ENCODE measurements around the gene PTDSS2. TPM values are rescaled to one million over a fixed set of nuclear protein-coding genes. Genes with fewer than 3 reads are reported as not detected.

Gene PTDSS2
- total and polyA plus RNA-seq, 10 of the 15 experiments (the other 5 are each of a cell fraction or from before 2014, with no cell fraction given): 0.39 to 21.1 (median 10.8) TPM

DNA sequence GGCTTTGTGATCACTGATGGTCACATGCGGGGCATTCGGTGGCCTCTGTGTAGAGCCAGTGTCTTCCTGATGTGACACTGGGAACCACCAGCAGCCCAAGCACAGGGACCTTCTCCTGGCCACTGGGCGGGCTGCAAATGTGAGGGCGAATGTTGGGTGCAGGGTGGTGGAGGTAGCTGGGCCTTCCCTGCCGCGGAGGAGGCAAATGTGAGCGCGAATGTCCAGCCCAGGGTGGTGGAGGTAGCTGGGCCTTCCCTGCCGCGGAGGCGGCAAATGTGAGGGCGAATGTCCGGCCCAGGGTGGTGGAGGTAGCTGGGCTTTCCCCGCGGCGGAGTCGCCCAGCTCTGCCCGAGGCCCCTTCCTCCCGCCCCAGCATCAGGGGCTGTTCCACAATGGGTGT, 23.3 kb downstream of the PTDSS2 start (continued):
- TF ChIP-seq ZBTB40 (IDR thresholded peaks at IDR 0.05; ENCODE audit: borderline replicate concordance) (no peak), TARDBP (IDR thresholded peaks at IDR 0.05; ENCODE audit: borderline replicate concordance) (no peak)

DNA sequence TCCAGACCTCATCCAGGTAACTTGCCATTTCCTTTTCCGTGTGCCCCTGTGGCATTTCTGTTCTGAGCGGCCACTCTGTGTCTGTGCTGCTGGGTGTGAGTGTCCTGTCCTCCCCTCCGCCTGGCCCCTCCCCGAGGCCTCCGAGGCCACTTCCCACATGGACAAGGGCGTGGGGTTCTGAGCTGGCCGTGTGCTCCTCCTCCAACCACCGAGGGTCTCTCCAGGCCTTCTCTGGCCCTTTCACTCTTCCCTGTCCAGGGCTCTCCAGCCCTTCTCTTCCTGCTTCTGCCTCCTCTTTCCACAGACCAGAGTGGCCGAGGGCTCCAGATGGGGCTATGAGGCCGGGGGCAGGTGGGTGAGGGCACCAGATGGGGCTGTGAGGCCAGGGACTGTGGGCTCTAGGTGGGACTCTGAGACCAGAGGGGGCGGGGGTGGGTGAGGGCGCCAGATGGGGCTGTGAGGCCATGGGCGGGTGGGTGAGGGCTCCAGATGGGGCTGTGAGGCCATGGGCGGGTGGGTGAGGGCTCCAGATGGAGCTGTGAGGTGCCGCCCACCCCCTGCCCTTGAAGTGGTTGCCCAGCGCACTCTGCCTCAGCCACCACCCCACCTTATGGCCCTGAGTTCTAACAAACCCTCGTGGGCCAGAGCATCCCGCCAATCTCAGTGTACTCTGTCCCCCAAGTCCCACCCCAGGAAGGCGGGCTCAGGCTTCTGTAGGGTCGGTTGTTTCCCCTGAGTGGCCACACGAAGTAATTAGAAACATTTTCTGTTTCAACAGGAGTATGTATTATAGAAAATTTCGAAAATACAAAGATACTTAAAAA, 24.1 kb downstream of the PTDSS2 start:
- no peak overlapping the region for H3K9ac ChIP-seq (ENCODE audit: control insufficient read depth, insufficient read depth, low read length)
- RAD21 ChIA-PET (ENCODE audit: unreplicated experiment): no interaction called here
- TF ChIP-seq RELA (IDR thresholded peaks at IDR 0.05; ENCODE audit: borderline replicate concordance, partially characterized antibody): no peak
- TF ChIP-seq, protein P1, sequence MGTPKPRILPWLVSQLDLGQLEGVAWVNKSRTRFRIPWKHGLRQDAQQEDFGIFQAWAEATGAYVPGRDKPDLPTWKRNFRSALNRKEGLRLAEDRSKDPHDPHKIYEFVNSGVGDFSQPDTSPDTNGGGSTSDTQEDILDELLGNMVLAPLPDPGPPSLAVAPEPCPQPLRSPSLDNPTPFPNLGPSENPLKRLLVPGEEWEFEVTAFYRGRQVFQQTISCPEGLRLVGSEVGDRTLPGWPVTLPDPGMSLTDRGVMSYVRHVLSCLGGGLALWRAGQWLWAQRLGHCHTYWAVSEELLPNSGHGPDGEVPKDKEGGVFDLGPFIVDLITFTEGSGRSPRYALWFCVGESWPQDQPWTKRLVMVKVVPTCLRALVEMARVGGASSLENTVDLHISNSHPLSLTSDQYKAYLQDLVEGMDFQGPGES (IDR thresholded peaks at IDR 0.05): no peak
- TF ChIP-seq, protein P2, sequence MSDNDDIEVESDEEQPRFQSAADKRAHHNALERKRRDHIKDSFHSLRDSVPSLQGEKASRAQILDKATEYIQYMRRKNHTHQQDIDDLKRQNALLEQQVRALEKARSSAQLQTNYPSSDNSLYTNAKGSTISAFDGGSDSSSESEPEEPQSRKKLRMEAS (IDR thresholded peaks at IDR 0.05; ENCODE audit: low read depth, low read length): no peak
- TF ChIP-seq NFIC (IDR thresholded peaks at IDR 0.05; ENCODE audit: low read depth, low read length): no peak
- no peak for TF ChIP-seq MYC (IDR thresholded peaks at IDR 0.05; ENCODE audit: insufficient read depth, insufficient read length, insufficient replicate concordance, low read length, severe bottlenecking)
- TF ChIP-seq CHD1 (IDR thresholded peaks at IDR 0.05; ENCODE audit: low read depth, low read length): no peak
- TF ChIP-seq RUNX3 (IDR thresholded peaks at IDR 0.05; ENCODE audit: low read length): no peak
- no peak for TF ChIP-seq TBL1XR1 (IDR thresholded peaks at IDR 0.05; ENCODE audit: low read depth, low read length)
- TF ChIP-seq, protein P3, sequence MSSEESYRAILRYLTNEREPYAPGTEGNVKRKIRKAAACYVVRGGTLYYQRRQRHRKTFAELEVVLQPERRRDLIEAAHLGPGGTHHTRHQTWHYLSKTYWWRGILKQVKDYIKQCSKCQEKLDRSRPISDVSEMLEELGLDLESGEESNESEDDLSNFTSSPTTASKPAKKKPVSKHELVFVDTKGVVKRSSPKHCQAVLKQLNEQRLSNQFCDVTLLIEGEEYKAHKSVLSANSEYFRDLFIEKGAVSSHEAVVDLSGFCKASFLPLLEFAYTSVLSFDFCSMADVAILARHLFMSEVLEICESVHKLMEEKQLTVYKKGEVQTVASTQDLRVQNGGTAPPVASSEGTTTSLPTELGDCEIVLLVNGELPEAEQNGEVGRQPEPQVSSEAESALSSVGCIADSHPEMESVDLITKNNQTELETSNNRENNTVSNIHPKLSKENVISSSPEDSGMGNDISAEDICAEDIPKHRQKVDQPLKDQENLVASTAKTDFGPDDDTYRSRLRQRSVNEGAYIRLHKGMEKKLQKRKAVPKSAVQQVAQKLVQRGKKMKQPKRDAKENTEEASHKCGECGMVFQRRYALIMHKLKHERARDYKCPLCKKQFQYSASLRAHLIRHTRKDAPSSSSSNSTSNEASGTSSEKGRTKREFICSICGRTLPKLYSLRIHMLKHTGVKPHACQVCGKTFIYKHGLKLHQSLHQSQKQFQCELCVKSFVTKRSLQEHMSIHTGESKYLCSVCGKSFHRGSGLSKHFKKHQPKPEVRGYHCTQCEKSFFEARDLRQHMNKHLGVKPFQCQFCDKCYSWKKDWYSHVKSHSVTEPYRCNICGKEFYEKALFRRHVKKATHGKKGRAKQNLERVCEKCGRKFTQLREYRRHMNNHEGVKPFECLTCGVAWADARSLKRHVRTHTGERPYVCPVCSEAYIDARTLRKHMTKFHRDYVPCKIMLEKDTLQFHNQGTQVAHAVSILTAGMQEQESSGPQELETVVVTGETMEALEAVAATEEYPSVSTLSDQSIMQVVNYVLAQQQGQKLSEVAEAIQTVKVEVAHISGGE (CRISPR knock-in tag; IDR thresholded peaks at IDR 0.05): no peak

More for the DNA sequence above, 24.1 kb downstream of the PTDSS2 start:
- H3K4me1 ChIP-seq (ENCODE audit: control insufficient read depth, insufficient read depth, low read length): no peaks in the 10 kb centered on the region
- in situ Hi-C loops (cut with MboI) (no loop called here), intact Hi-C loops (cut with micrococcal nuclease; ENCODE audit: unreplicated experiment) (no loop called here)
- ChIA-PET POLR2A (interaction anchor here (0.6 kb wide), 1 partner anchor 32 kb away, joined by 5 read pairs; no protein-coding TSS in a partner anchor), SMC1A (ENCODE audit: uncharacterized antibody, unreplicated experiment) (no interaction called here), CTCF (no interaction called here)
- H2AFZ ChIP-seq (ENCODE audit: control insufficient read depth, low read depth, low read length): no peak overlapping the region
- H3K9me3 ChIP-seq (replicated peaks; ENCODE audit: control insufficient read depth, insufficient read depth, low read length): no peaks in the 10 kb centered on the region
- H3K27ac ChIP-seq (ENCODE audit: control insufficient read depth, insufficient read depth): no peak overlapping the region
- BruUV-seq (replicated peaks): no TSS peak
- H3K4me2 ChIP-seq (ENCODE audit: control insufficient read depth, insufficient read depth): no peak overlapping the region
- no peaks in the 10 kb centered on the region; a peak in 1 of 4 replicates for H3K36me3 ChIP-seq (ENCODE audit: control insufficient read depth in 2 of 2, insufficient read depth in 2 of 2, low read length in 1 of 2)
- ATAC-seq (no peak), DNase-seq (ENCODE audit: low read depth, low spot score) (no peak), FAIRE-seq (no peak)
- WGBS (ENCODE audit: insufficient coverage, insufficient replicate concordance, low lambda C conversion rate, missing lambda C conversion rate): 95% methylated on average over 20 of the region's 22 CpGs
- H3K79me2 ChIP-seq (ENCODE audit: control insufficient read depth, insufficient read depth, low read length): no peaks in the 10 kb centered on the region
- no peak overlapping the region for H3K4me3 ChIP-seq
- H3K27me3 ChIP-seq (replicated peaks in 1 of 2; ENCODE audit: control insufficient read depth in 2 of 2, insufficient read depth in 2 of 2, low read length in 1 of 2): no peaks in the 10 kb centered on the region
- no peaks in the 10 kb centered on the region for H4K20me1 ChIP-seq (ENCODE audit: control insufficient read depth, insufficient read depth)

Measured in GM12878 (cell line).